Ovary (tissue), 9 donors: Measurements from ENCODE around the gene R3HDM2. TPM values are rescaled to one million over a fixed set of nuclear protein-coding genes. Genes with fewer than 3 reads are reported as not detected.
A peak's percentile ranks its signal among the peaks of the same experiment; 100 is the strongest.

Experiments
- DNase-seq, 5 donors: peaks; one replicate each; pipeline ENCODE4 v3.0.0-alpha.2; 2019 to 2020
- H3K27ac ChIP-seq, 2 donors: fragments of 200-600 bp; one replicate each; pipeline versions ENCODE4 v1.5.1 to v1.8.0; 2019 to 2022
- H3K27me3 ChIP-seq: fragments of 200-600 bp; one replicate; pipeline ENCODE4 v1.8.0; 2022
- H3K36me3 ChIP-seq: fragments of 200-600 bp; sonication (generic); one replicate; pipeline ENCODE4 v1.5.1; 2019
- H3K4me1 ChIP-seq: one replicate; pipeline ENCODE4 v1.8.1; 2013; ENCODE audit warnings: mild to moderate bottlenecking, moderate library complexity; ENCODE audit not compliant: insufficient read depth
- H3K4me3 ChIP-seq: fragments of 200-600 bp; sonication (generic); one replicate; pipeline ENCODE4 v1.5.1; 2017
- H3K9me3 ChIP-seq, 2 donors: fragments of 200-600 bp in 1 of 2; sonication (generic) in 1 of 2; one replicate each; pipeline versions ENCODE4 v1.5.1 to v1.8.1; 2013 to 2019; ENCODE audit warnings: mild to moderate bottlenecking in 1 of 2, moderate library complexity in 1 of 2
- CTCF ChIP-seq, 3 donors: fragments of 450-650 bp in 2 of 3; fragments of 200-600 bp in 1 of 3; IDR thresholded peaks; one replicate each; pipeline versions ENCODE4 v1.5.1 to v1.8.0; 2016 to 2022; ENCODE audit warnings: antibody characterized with exemption in 3 of 3, mild to moderate bottlenecking in 1 of 3
- EP300 ChIP-seq: sonication (generic); formaldehyde crosslinking; IDR thresholded peaks from one replicate; pipeline ENCODE4 v1.6.1; 2017; ENCODE audit warnings: antibody characterized with exemption
- POLR2A ChIP-seq: fragments of 450-650 bp; IDR thresholded peaks from one replicate; pipeline ENCODE4 v1.6.1; 2017; ENCODE audit warnings: antibody characterized with exemption, mild to moderate bottlenecking, moderate library complexity
- WGBS, 3 donors: extraction: QIAGEN DNeasy Blood & Tissue Kit in 1 of 3; methylation state at CpG; one replicate each; pipeline versions ENCODE4 v1.1.5 to v1.1.7; 2013 to 2017; 5-methylcytosine and 5-hydroxymethylcytosine counted together
- intact Hi-C, 4 donors: fragments of 100-400 bp; cut with DNase I; formaldehyde crosslinking; loops; one replicate each; pipeline versions ENCODE4 v1.11.0 to v1.15.1; 2022 to 2023
- polyA plus RNA-seq, 2 donors: library from polyadenylated mRNA; stranded (reverse); fragments of 200-250 nt in 1 of 2; fragments of 350-450 nt in 1 of 2; fragmentation: Illumina TruSeq in 1 of 2; extraction: RNeasy Lipid Tissue Mini Kit (QIAGEN cat#74804) in 1 of 2; gene quantifications; one replicate each; pipeline ENCODE4 v1.2.3, GENCODE V29; 2013 to 2014
- total RNA-seq, 7 donors: library from RNA; depleted of rRNA in 2 of 7; stranded (reverse); fragments of >200 nt in 2 of 7; fragmentation: NEBNext Ultra II Directional in 3 of 7; extraction: Animal tissue kit (Norgen Biotek cat#: 25700) in 3 of 7; gene quantifications; one replicate each; pipeline versions ENCODE4 v1.1.0 to v1.2.4, GENCODE V29; 2016 to 2023
- donor health status: DM: no; HTN: no; CAD: no; lungs with moderate emphysema.
- donor health status: DM: no; HTN: no; CAD: no.
- donor health status: Bipolar disorder and iron deficiency.
- donor health status: DM: yes; HTN: yes; CAD: no.
- donor health status: DM: no; HTN: no; CAD: no.
- donor health status: DM: yes; HTN: yes; CAD: no.

Gene R3HDM2
- total and polyA plus RNA-seq, 9 donors, result 24.3 to 81.4 (median 65.6) TPM

GRCh38 chr12:57454213-57454565 lies 23.3 kb upstream of the R3HDM2 start:
- DNase-seq, result no peak
- peaks cover 1% of the 10 kb centered on the region for H3K4me1 ChIP-seq
- 96 to 100% (median 100%) methylated on average over 2 of the region's 2 CpGs for WGBS, 3 donors
- no peaks in the 10 kb centered on the region for H3K36me3 ChIP-seq
- no peaks in the 10 kb centered on the region for H3K27me3 ChIP-seq
- H3K27ac ChIP-seq, result no peak overlapping the region
- H3K4me3 ChIP-seq, result no peak overlapping the region
- intact Hi-C loops, result loop anchor here (5.0 to 10.0 kb wide), 4 partner anchors 147 to 192 kb away; no protein-coding TSS in a partner anchor
- TF ChIP-seq CTCF (IDR thresholded peaks at IDR 0.05), result no peak
- no peak for TF ChIP-seq POLR2A
- no peaks in the 10 kb centered on the region for H3K9me3 ChIP-seq

- intact Hi-C loops, result loop anchor here (5.0 to 10.0 kb wide), 4 partner anchors 146 to 191 kb away; no protein-coding TSS in a partner anchor
- Histone ChIP-seq H3K4me1 (no peaks in the 10 kb centered on the region), H3K9me3 (no peaks in the 10 kb centered on the region), H3K27me3 (no peaks in the 10 kb centered on the region), H3K27ac (no peak overlapping the region), H3K36me3 (no peaks in the 10 kb centered on the region), H3K4me3 (no peak overlapping the region)
- 15 to 19% (median 17%) methylated on average over 7 of the region's 7 CpGs for WGBS, 3 donors
- TF ChIP-seq POLR2A, result no peak
- TF ChIP-seq CTCF (IDR thresholded peaks at IDR 0.05), result peak; percentile 86 to 88 (median 87)
- DNase-seq, result peak; percentile 59 to 85 (median 83)
Observed at GRCh38 chr12:57452937-57453509, 22.2 kb upstream of the R3HDM2 start.

- no peak for DNase-seq
- Histone ChIP-seq H3K27me3 (no peaks in the 10 kb centered on the region), H3K36me3 (no peaks in the 10 kb centered on the region), H3K27ac (no peak overlapping the region), H3K4me1 (no peaks in the 10 kb centered on the region), H3K4me3 (no peak overlapping the region), H3K9me3 (no peaks in the 10 kb centered on the region)
- TF ChIP-seq POLR2A, result no peak
- no peak for TF ChIP-seq CTCF (IDR thresholded peaks at IDR 0.05)
- TF ChIP-seq EP300, result no peak
- intact Hi-C loops, result loop anchor here (5.0 to 10.0 kb wide), 4 partner anchors 145 to 190 kb away; no protein-coding TSS in a partner anchor
- 23 to 29% (median 25%) methylated on average over 9 of the region's 9 CpGs for WGBS, 3 donors
Observed at GRCh38 chr12:57452181-57452936, 21.5 kb upstream of the R3HDM2 start.

- no peaks in the 10 kb centered on the region for H3K27me3 ChIP-seq
- DNase-seq, result no peak
- no peaks in the 10 kb centered on the region for H3K4me1 ChIP-seq
- no peak overlapping the region for H3K4me3 ChIP-seq
- no peaks in the 10 kb centered on the region for H3K36me3 ChIP-seq
- intact Hi-C loops, result loop anchor here (2.0 to 10.0 kb wide), 5 partner anchors 144 to 189 kb away; no protein-coding TSS in a partner anchor
- 28 to 42% (median 30%) methylated on average over 6 of the region's 6 CpGs for WGBS, 3 donors
- TF ChIP-seq EP300, result no peak
- TF ChIP-seq CTCF (IDR thresholded peaks at IDR 0.05), result no peak
- no peak for TF ChIP-seq POLR2A
- H3K27ac ChIP-seq, result no peak overlapping the region
- no peaks in the 10 kb centered on the region for H3K9me3 ChIP-seq
Observed at GRCh38 chr12:57451233-57451778, 20.5 kb upstream of the R3HDM2 start.
